Activated naive CD8-positive, alpha-beta T cell treated with anti-CD3 and anti-CD28 coated beads, Interleukin-2, amount 10 ng/mL, durations not matched to agents 7 days and 5 days (primary cell): ENCODE data around the gene TYRO3. TPM values are rescaled to one million over a fixed set of nuclear protein-coding genes. Genes with fewer than 3 reads are reported as not detected.

Experiments
- ATAC-seq: fragments of 150-1000 bp; cut with Tn5 transposase; one replicate; pipeline ENCODE4 v1.10.0; 2021; ENCODE audit warnings: low read depth, moderate library complexity
- POLR2A ChIA-PET: fragments of 350-600 bp; sonication (Branson Sonifier 250); formaldehyde crosslinking; loops from one replicate; lab custom pipeline; 2021; ENCODE audit warnings: antibody characterized with exemption; lab: Charles Lee
- DNase-seq: peaks from one replicate; pipeline ENCODE4 v3.0.0; 2021
- H3K27ac Mint-ChIP-seq: one replicate; pipeline ENCODE4 v1.8.0; 2022; ENCODE audit warnings: mild to moderate bottlenecking, mixed read lengths
- H3K27me3 Mint-ChIP-seq: one replicate; pipeline ENCODE4 v1.8.0; 2022; ENCODE audit warnings: mild to moderate bottlenecking, moderate library complexity, mixed read lengths
- H3K36me3 Mint-ChIP-seq: one replicate; pipeline ENCODE4 v1.8.0; 2021; ENCODE audit warnings: mild to moderate bottlenecking, mixed read lengths
- H3K4me1 Mint-ChIP-seq: one replicate; pipeline ENCODE4 v1.8.0; 2021; ENCODE audit warnings: mixed read lengths
- H3K4me3 Mint-ChIP-seq: one replicate; pipeline ENCODE4 v1.8.0; 2022; ENCODE audit warnings: mild to moderate bottlenecking, moderate library complexity, mixed read lengths
- H3K9me3 Mint-ChIP-seq: one replicate; pipeline ENCODE4 v1.8.0; 2021; ENCODE audit warnings: mixed read lengths
- total RNA-seq, 2 experiments: library from RNA; stranded (reverse); gene quantifications; one replicate each; pipeline ENCODE4 v1.2.3, GENCODE V29; 2021

Gene TYRO3
- total RNA-seq: under 1 TPM; 0.22 to 0.28 TPM

GRCh38 chr15:41558400-41559238 lies at the start of gene TYRO3:
TSS of gene TYRO3 (plus strand) at chr15:41559212. CDS start at chr15:41559258, 46 bp downstream.
- H3K27me3 Mint-ChIP-seq: peaks cover 33% of the 10 kb centered on the region
- no peaks in the 10 kb centered on the region for H3K9me3 Mint-ChIP-seq
- peaks cover 19% of the 10 kb centered on the region for H3K4me1 Mint-ChIP-seq
- H3K36me3 Mint-ChIP-seq: no peaks in the 10 kb centered on the region
- POLR2A ChIA-PET: interaction anchor here (0.8 kb wide), 1 partner anchor 93 kb away, joined by 3 read pairs; no protein-coding TSS in a partner anchor
- ATAC-seq: peak; percentile 60
- DNase-seq: peak; percentile 78
- H3K4me3 Mint-ChIP-seq: peak within 1 kb of the TSS; percentile 90
- H3K27ac Mint-ChIP-seq: peak within 1 kb of the TSS; percentile 71

- no peak overlapping the region for H3K27ac Mint-ChIP-seq
- H3K27me3 Mint-ChIP-seq: peaks cover 50% of the 10 kb centered on the region
- H3K36me3 Mint-ChIP-seq: peaks cover 2% of the 10 kb centered on the region
- ATAC-seq: no peak
- POLR2A ChIA-PET: interaction anchor here (0.6 to 1.3 kb wide), 2 partner anchors 10 to 33 kb away, joined by 3 to 5 read pairs; partner anchors contain the start of gene RPAP1
- H3K4me1 Mint-ChIP-seq: peaks cover 20% of the 10 kb centered on the region
- H3K4me3 Mint-ChIP-seq: no peak overlapping the region
- H3K9me3 Mint-ChIP-seq: no peaks in the 10 kb centered on the region
- no peak for DNase-seq
Measured at GRCh38 chr15:41510728-41511127, 48.3 kb upstream of the TYRO3 start.

GRCh38 chr15:41511331-41511898 lies 47.6 kb upstream of the TYRO3 start:
- H3K4me1 Mint-ChIP-seq: peaks cover 20% of the 10 kb centered on the region
- POLR2A ChIA-PET: interaction anchor here (0.6 to 1.3 kb wide), 2 partner anchors 16 to 33 kb away, joined by 3 read pairs; partner anchors contain the start of gene RPAP1
- H3K9me3 Mint-ChIP-seq: no peaks in the 10 kb centered on the region
- H3K36me3 Mint-ChIP-seq: peaks cover 4% of the 10 kb centered on the region
- H3K27ac Mint-ChIP-seq: no peak overlapping the region
- no peak overlapping the region for H3K4me3 Mint-ChIP-seq
- ATAC-seq (no peak), DNase-seq (no peak)
- peaks cover 50% of the 10 kb centered on the region for H3K27me3 Mint-ChIP-seq

GRCh38 chr15:41511899-41512369 lies 47.1 kb upstream of the TYRO3 start:
- POLR2A ChIA-PET: interaction anchor here (0.6 kb wide), 1 partner anchor 17 kb away, joined by 3 read pairs; no protein-coding TSS in a partner anchor
- H3K36me3 Mint-ChIP-seq: peaks cover 6% of the 10 kb centered on the region
- ATAC-seq (no peak), DNase-seq (peak; percentile 51)
- no peaks in the 10 kb centered on the region for H3K9me3 Mint-ChIP-seq
- peak overlapping the region; percentile 65 for H3K4me3 Mint-ChIP-seq
- H3K27me3 Mint-ChIP-seq: peaks cover 47% of the 10 kb centered on the region
- H3K4me1 Mint-ChIP-seq: peaks cover 20% of the 10 kb centered on the region
- no peak overlapping the region for H3K27ac Mint-ChIP-seq

GRCh38 chr15:41512512-41512939 lies 46.5 kb upstream of the TYRO3 start:
- Mint-ChIP-seq H3K9me3 (no peaks in the 10 kb centered on the region), H3K27ac (no peak overlapping the region), H3K36me3 (peaks cover 9% of the 10 kb centered on the region), H3K4me3 (peak overlapping the region; percentile 65), H3K4me1 (peaks cover 20% of the 10 kb centered on the region), H3K27me3 (peaks cover 44% of the 10 kb centered on the region)
- POLR2A ChIA-PET: interaction anchor here (1.1 kb wide), 1 partner anchor 32 kb away, joined by 5 read pairs; the partner anchor contains the start of gene RPAP1
- DNase-seq (no peak), ATAC-seq (no peak)

- H3K4me3 Mint-ChIP-seq: peak overlapping the region; percentile 65
- H3K27ac Mint-ChIP-seq: no peak overlapping the region
- POLR2A ChIA-PET: interaction anchor here (1.1 to 1.2 kb wide), 2 partner anchors 11 to 31 kb away, joined by 3 to 5 read pairs; partner anchors contain the start of gene RPAP1
Measured at GRCh38 chr15:41512940-41513505, 46.0 kb upstream of the TYRO3 start.

GRCh38 chr15:41513506-41514227 lies 45.3 kb upstream of the TYRO3 start, which contains the start of gene LTK:
TSS of gene LTK (minus strand) at chr15:41513827. CDS start at chr15:41513709, 118 bp downstream.
- peak; percentile 47 for DNase-seq
- ATAC-seq: peak; percentile 21
- peaks cover 20% of the 10 kb centered on the region for H3K4me1 Mint-ChIP-seq
- H3K27ac Mint-ChIP-seq: no peak within 1 kb of the TSS
- POLR2A ChIA-PET: interaction anchor here (1.0 to 1.2 kb wide), 3 partner anchors 10 to 31 kb away, joined by 3 to 5 read pairs (median 4); partner anchors contain the start of gene RPAP1
- no peaks in the 10 kb centered on the region for H3K9me3 Mint-ChIP-seq
- H3K27me3 Mint-ChIP-seq: peaks cover 38% of the 10 kb centered on the region
- H3K36me3 Mint-ChIP-seq: peaks cover 9% of the 10 kb centered on the region
- peak within 1 kb of the TSS; percentile 65 for H3K4me3 Mint-ChIP-seq

More at GRCh38 chr15:41512940-41513505, 46.0 kb upstream of the TYRO3 start:
- DNase-seq (peak; percentile 57), ATAC-seq (peak; percentile 32)
- Mint-ChIP-seq H3K4me1 (peaks cover 20% of the 10 kb centered on the region), H3K36me3 (peaks cover 9% of the 10 kb centered on the region), H3K9me3 (no peaks in the 10 kb centered on the region), H3K27me3 (peaks cover 40% of the 10 kb centered on the region)

GRCh38 chr15:41517895-41518449 lies 41.0 kb upstream of the TYRO3 start:
- no peak for ATAC-seq
- peaks cover 11% of the 10 kb centered on the region for H3K36me3 Mint-ChIP-seq
- no peak overlapping the region for H3K4me3 Mint-ChIP-seq
- H3K27ac Mint-ChIP-seq: no peak overlapping the region
- no peaks in the 10 kb centered on the region for H3K9me3 Mint-ChIP-seq
- peaks cover 10% of the 10 kb centered on the region for H3K27me3 Mint-ChIP-seq
- H3K4me1 Mint-ChIP-seq: peaks cover 12% of the 10 kb centered on the region
- POLR2A ChIA-PET: interaction anchor here (0.6 kb wide), 1 partner anchor 83 kb away, joined by 4 read pairs; no protein-coding TSS in a partner anchor
- DNase-seq: no peak

- Mint-ChIP-seq H3K27ac (no peak overlapping the region), H3K27me3 (no peaks in the 10 kb centered on the region), H3K4me1 (no peaks in the 10 kb centered on the region), H3K4me3 (no peak overlapping the region), H3K9me3 (no peaks in the 10 kb centered on the region), H3K36me3 (peaks cover 12% of the 10 kb centered on the region)
- ATAC-seq (no peak), DNase-seq (no peak)
- POLR2A ChIA-PET: no interaction called here
Measured at GRCh38 chr15:41520636-41521035, 38.4 kb upstream of the TYRO3 start.

GRCh38 chr15:41521614-41522013 lies 37.4 kb upstream of the TYRO3 start:
- Mint-ChIP-seq H3K27ac (no peak overlapping the region), H3K4me1 (no peaks in the 10 kb centered on the region), H3K27me3 (no peaks in the 10 kb centered on the region), H3K9me3 (no peaks in the 10 kb centered on the region), H3K4me3 (no peak overlapping the region), H3K36me3 (peaks cover 15% of the 10 kb centered on the region)
- ATAC-seq (no peak), DNase-seq (no peak)
- POLR2A ChIA-PET: no interaction called here

GRCh38 chr15:41523097-41523496 lies 35.9 kb upstream of the TYRO3 start:
- Mint-ChIP-seq H3K4me1 (no peaks in the 10 kb centered on the region), H3K4me3 (no peak overlapping the region), H3K27ac (no peak overlapping the region), H3K36me3 (peaks cover 11% of the 10 kb centered on the region), H3K27me3 (no peaks in the 10 kb centered on the region), H3K9me3 (no peaks in the 10 kb centered on the region)
- no peak for ATAC-seq
- DNase-seq: no peak
- POLR2A ChIA-PET: interaction anchor here (0.8 kb wide), 1 partner anchor 9 kb away, joined by 4 read pairs; no protein-coding TSS in a partner anchor

- no peak for ATAC-seq
Measured at GRCh38 chr15:41530363-41530956, 28.6 kb upstream of the TYRO3 start.

More at GRCh38 chr15:41530363-41530956, 28.6 kb upstream of the TYRO3 start:
- Mint-ChIP-seq H3K4me3 (no peak overlapping the region), H3K27me3 (no peaks in the 10 kb centered on the region), H3K9me3 (no peaks in the 10 kb centered on the region), H3K4me1 (no peaks in the 10 kb centered on the region), H3K27ac (no peak overlapping the region), H3K36me3 (peaks cover 20% of the 10 kb centered on the region)
- POLR2A ChIA-PET: no interaction called here
- no peak for DNase-seq
